Measurements from ENCODE around the gene KRTAP5-2. TPM values are rescaled to one million over a fixed set of nuclear protein-coding genes. Genes with fewer than 3 reads are reported as not detected.
A peak's percentile ranks its signal among the peaks of the same experiment; 100 is the strongest.

Gene KRTAP5-2
- total and polyA plus RNA-seq, 2 of the 8 experiments (the other 6 are each of a cell fraction or from before 2014, with no cell fraction given) = not detected

DNA sequence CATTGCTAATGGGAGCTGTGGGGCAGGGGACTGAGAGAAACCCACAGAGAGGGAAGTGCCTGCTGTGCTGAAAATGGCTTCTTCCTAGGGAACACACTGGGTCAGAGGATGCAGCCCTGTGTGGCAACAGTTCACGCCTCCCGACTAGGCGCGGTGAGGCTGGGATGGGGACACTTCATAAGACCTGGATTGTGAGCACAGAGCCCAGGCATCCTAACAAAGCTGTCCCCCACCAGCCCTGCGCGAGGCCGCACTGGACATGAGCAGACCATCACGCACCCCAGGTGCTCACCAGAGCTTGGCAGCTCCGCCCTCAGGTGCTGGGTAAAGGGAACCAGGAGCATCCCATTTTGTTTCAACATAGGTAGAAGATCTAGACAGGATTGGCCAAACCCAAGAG is 25.6 kb upstream of the KRTAP5-2 start:
- no peak overlapping the region for H3K4me2 ChIP-seq (ENCODE audit: insufficient read depth in 1 of 2, low read depth in 2 of 2, low read length in 2 of 2)
- no peak overlapping the region for H4K5ac ChIP-seq (ENCODE audit: insufficient read length, low read depth, low read length)
- peak overlapping the region; percentile 61; the same call in 1 of the 2 replicates for H2BK15ac ChIP-seq (ENCODE audit: low read length)
- H3K79me1 ChIP-seq (ENCODE audit: low read depth, low read length) = no peaks in the 10 kb centered on the region
- no peaks in the 10 kb centered on the region for H3K9me3 ChIP-seq (ENCODE audit: insufficient read depth in 2 of 2, low read depth in 1 of 2, low read length in 1 of 2)
- H3K4me1 ChIP-seq (replicated peaks in 1 of 4; ENCODE audit: control insufficient read depth in 3 of 4, insufficient read depth in 4 of 4, low read length in 3 of 4) = no peaks in the 10 kb centered on the region; a peak in 2 of 7 replicates
- peaks cover 0 to 6% (median 0%) of the 10 kb centered on the region in 4 experiments; a peak in 4 of 7 replicates for H3K27me3 ChIP-seq (replicated peaks in 1 of 4; ENCODE audit: control insufficient read depth in 3 of 4, extremely low read depth in 1 of 4, insufficient read depth in 3 of 4, low read length in 3 of 4)
- no peak overlapping the region for H2AK5ac ChIP-seq (ENCODE audit: low read depth, low read length)
- H3K23me2 ChIP-seq (ENCODE audit: low read depth, low read length) = no peaks in the 10 kb centered on the region
- WGBS, 2 experiments (ENCODE audit: extremely low coverage in 1 of 2, insufficient coverage in 1 of 2, insufficient read length in 1 of 2, insufficient replicate concordance in 2 of 2, low coverage in 1 of 2, low lambda C conversion rate in 2 of 2, missing lambda C conversion rate in 1 of 2) = 98% methylated on average over 9 of the region's 9 CpGs; no CpG with 5 or more reads in 1 of the 2 experiments
- ChIA-PET CTCF (ENCODE audit: partially characterized antibody) (interaction anchor here (0.6 to 6.5 kb wide), 9 partner anchors 9 to 1124 kb away, joined by 3 to 47 read pairs (median 3); no protein-coding TSS in a partner anchor), POLR2A (ENCODE audit: partially characterized antibody) (no interaction called here)
- FAIRE-seq (no peak), DNase-seq (ENCODE audit: low read depth in 1 of 2, low spot score in 2 of 2) (no peak)
- no peaks in the 10 kb centered on the region for H3K79me2 ChIP-seq (ENCODE audit: control insufficient read depth in 1 of 2, insufficient read depth in 2 of 2, low read length in 2 of 2)
- peak overlapping the region; percentile 46; the same call in 1 of the 2 replicates for H2AFZ ChIP-seq (ENCODE audit: low read length)
- H3K4me3 ChIP-seq (ENCODE audit: extremely low read depth in 1 of 4, insufficient read depth in 2 of 4, low read depth in 3 of 4, low read length in 4 of 4) = no peak overlapping the region
- H2BK5ac ChIP-seq (ENCODE audit: low read depth, low read length) = no peak overlapping the region
- H4K8ac ChIP-seq (ENCODE audit: extremely low read depth, insufficient read depth, low read length) = no peak overlapping the region
- H3K4ac ChIP-seq (replicated peaks; ENCODE audit: insufficient read length, low read depth, low read length) = no peak overlapping the region
- no peak overlapping the region for H2BK20ac ChIP-seq (ENCODE audit: low read length)
- no peak overlapping the region for H3K9ac ChIP-seq (replicated peaks in 1 of 4; ENCODE audit: extremely low read depth in 1 of 4, low read depth in 3 of 4, low read length in 3 of 4)
- H2BK120ac ChIP-seq (replicated peaks; ENCODE audit: low read depth, low read length) = no peak overlapping the region
- no peak overlapping the region for H4K91ac ChIP-seq (replicated peaks; ENCODE audit: insufficient read length, low read length)
- no peak overlapping the region for H3K56ac ChIP-seq (replicated peaks; ENCODE audit: insufficient read length, low read depth, low read length)
- H4K20me1 ChIP-seq (replicated peaks in 1 of 2; ENCODE audit: control insufficient read depth in 1 of 2, insufficient read depth in 2 of 2, low read length in 2 of 2) = no peaks in the 10 kb centered on the region
- TF ChIP-seq EZH2 (IDR thresholded peaks at IDR 0.05; ENCODE audit: low read depth, low read length, severe bottlenecking) = no peak
- no peak for TF ChIP-seq POLR2AphosphoS5 (IDR thresholded peaks at IDR 0.05; ENCODE audit: low read depth, low read length)
- TF ChIP-seq SIX5 (IDR thresholded peaks at IDR 0.05; ENCODE audit: low read depth, low read length) = no peak
- H3K27ac ChIP-seq (ENCODE audit: low read depth, low read length) = no peak overlapping the region
- peak overlapping the region; percentile 39; the same call in 1 of the 2 replicates for H2BK12ac ChIP-seq (ENCODE audit: low read depth, low read length)
- no peak overlapping the region for H3K23ac ChIP-seq (ENCODE audit: insufficient read length)
- H3K14ac ChIP-seq (ENCODE audit: insufficient read length) = no peak overlapping the region
- H3K36me3 ChIP-seq (ENCODE audit: control insufficient read depth in 2 of 4, insufficient read depth in 4 of 4, low read length in 3 of 4) = no peaks in the 10 kb centered on the region
- no peak overlapping the region for H3K18ac ChIP-seq (ENCODE audit: extremely low read depth, low read length)

Measured in H1 (cell line).